Measurements from ENCODE around the gene RET. TPM values are rescaled to one million over a fixed set of nuclear protein-coding genes. Genes with fewer than 3 reads are reported as not detected.

Gene RET
- total and polyA plus RNA-seq, 2 experiments from 2014 or later: 0.50 TPM; not detected in 1

DNA sequence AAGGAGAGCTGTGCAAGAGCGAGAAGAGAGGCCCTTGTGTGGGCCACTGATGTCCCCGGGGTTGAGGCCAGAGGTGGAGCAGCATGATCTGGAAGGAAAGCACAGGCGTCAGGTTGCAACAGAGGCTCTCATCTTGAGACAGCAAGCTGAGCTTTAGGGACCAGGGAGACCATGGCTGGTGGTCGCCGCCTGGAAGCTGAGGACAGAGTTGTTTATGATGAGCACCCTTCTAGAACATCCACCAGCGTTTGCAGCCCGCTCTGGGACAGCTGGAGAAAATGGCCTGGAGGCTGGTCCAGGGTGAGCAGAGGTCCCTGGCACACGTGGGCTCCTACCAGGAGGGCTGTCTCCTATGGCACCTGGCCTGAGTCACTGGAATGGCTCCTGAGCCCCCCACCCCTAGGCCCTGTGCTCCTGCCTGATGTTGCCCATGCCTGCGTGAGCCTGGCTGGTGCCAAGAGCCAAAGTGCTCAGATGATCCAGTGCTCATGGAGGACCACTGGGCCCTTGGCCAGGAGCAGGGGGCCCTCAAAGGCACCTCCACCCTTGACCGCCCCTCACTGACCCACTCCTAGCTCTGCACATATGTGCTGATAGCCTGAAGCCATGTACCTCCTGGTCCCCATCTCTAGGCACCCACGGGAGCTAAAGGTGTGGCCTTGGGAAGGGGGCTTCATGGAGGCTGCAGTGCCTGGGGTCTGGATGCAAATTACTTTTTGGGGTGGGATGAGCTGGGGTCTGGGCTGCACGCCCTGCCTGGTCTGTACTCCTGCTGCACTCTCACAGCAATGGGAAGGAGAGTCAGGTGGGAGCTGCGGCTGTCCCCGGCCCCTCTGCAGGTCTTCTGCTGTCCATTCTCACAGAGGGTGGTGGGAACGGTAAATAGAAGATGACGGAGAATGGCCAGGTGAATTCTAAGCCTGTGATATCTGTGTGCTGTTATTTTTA lies 40.1 kb upstream of the RET start:
- Histone ChIP-seq H3K9me2 (replicated peaks; ENCODE audit: insufficient read depth) (no peaks in the 10 kb centered on the region), H3K4me2 (no peak overlapping the region), H4K20me1 (ENCODE audit: insufficient read depth, poor library complexity, severe bottlenecking) (no peaks in the 10 kb centered on the region), H2AFZ (no peak overlapping the region), H3K79me2 (no peaks in the 10 kb centered on the region), H3K9me3 (ENCODE audit: low read depth) (no peaks in the 10 kb centered on the region), H3K4me1 (ENCODE audit: insufficient read depth) (no peaks in the 10 kb centered on the region), H3K27me3 (no peaks in the 10 kb centered on the region), H3K36me3 (replicated peaks; ENCODE audit: insufficient read depth, low read depth) (no peaks in the 10 kb centered on the region), H3K27ac (no peak overlapping the region), H3K4me3 (no peak overlapping the region)
- no peak for DNase-seq (ENCODE audit: low spot score)
- TF ChIP-seq, protein P1, sequence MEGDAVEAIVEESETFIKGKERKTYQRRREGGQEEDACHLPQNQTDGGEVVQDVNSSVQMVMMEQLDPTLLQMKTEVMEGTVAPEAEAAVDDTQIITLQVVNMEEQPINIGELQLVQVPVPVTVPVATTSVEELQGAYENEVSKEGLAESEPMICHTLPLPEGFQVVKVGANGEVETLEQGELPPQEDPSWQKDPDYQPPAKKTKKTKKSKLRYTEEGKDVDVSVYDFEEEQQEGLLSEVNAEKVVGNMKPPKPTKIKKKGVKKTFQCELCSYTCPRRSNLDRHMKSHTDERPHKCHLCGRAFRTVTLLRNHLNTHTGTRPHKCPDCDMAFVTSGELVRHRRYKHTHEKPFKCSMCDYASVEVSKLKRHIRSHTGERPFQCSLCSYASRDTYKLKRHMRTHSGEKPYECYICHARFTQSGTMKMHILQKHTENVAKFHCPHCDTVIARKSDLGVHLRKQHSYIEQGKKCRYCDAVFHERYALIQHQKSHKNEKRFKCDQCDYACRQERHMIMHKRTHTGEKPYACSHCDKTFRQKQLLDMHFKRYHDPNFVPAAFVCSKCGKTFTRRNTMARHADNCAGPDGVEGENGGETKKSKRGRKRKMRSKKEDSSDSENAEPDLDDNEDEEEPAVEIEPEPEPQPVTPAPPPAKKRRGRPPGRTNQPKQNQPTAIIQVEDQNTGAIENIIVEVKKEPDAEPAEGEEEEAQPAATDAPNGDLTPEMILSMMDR (IDR thresholded peaks at IDR 0.05; ENCODE audit: poor library complexity): no peak
- no peak for TF ChIP-seq EZH2 (IDR thresholded peaks at IDR 0.05; ENCODE audit: borderline replicate concordance)
- TF ChIP-seq EZH2phosphoT487 (IDR thresholded peaks at IDR 0.05; ENCODE audit: low read depth, severe bottlenecking, unreplicated experiment): no peak
- 82% methylated on average over 16 of the region's 16 CpGs for WGBS (ENCODE audit: low lambda C conversion rate, missing lambda C conversion rate)

DNA sequence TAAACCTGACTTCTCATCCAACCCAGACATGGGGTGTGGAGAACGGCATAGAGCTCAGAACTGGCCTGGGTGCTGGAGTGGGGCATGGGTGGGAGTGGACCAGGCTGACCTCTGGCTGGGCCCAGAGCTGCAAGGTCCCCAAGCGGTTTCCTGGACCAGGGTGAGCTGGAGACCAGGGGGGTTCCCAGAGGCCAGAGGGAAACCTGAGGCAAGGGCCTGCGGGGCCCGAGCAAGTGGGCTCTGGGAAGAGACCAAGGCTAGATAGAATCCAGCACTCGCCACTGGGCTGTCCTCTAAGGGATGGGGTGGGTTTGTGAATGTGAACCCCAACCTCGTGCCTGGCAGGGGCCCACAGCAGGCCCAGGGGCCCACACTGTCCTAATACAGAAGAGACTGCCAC lies 39.4 kb upstream of the RET start:
- Histone ChIP-seq H3K9me2 (replicated peaks; ENCODE audit: insufficient read depth) (no peaks in the 10 kb centered on the region), H2AFZ (no peak overlapping the region), H3K27me3 (no peaks in the 10 kb centered on the region), H4K20me1 (ENCODE audit: insufficient read depth, poor library complexity, severe bottlenecking) (no peaks in the 10 kb centered on the region), H3K4me2 (no peak overlapping the region), H3K4me1 (ENCODE audit: insufficient read depth) (no peaks in the 10 kb centered on the region), H3K9me3 (ENCODE audit: low read depth) (no peaks in the 10 kb centered on the region), H3K4me3 (no peak overlapping the region), H3K79me2 (no peaks in the 10 kb centered on the region), H3K36me3 (replicated peaks; ENCODE audit: insufficient read depth, low read depth) (no peaks in the 10 kb centered on the region), H3K27ac (no peak overlapping the region)
- no peak for DNase-seq (ENCODE audit: low spot score)
- WGBS (ENCODE audit: low lambda C conversion rate, missing lambda C conversion rate): 85% methylated on average over 6 of the region's 6 CpGs
- no peak for TF ChIP-seq EZH2phosphoT487 (IDR thresholded peaks at IDR 0.05; ENCODE audit: low read depth, severe bottlenecking, unreplicated experiment)
- TF ChIP-seq, protein P1 (IDR thresholded peaks at IDR 0.05; ENCODE audit: poor library complexity): no peak
- no peak for TF ChIP-seq EZH2 (IDR thresholded peaks at IDR 0.05; ENCODE audit: borderline replicate concordance)

DNA sequence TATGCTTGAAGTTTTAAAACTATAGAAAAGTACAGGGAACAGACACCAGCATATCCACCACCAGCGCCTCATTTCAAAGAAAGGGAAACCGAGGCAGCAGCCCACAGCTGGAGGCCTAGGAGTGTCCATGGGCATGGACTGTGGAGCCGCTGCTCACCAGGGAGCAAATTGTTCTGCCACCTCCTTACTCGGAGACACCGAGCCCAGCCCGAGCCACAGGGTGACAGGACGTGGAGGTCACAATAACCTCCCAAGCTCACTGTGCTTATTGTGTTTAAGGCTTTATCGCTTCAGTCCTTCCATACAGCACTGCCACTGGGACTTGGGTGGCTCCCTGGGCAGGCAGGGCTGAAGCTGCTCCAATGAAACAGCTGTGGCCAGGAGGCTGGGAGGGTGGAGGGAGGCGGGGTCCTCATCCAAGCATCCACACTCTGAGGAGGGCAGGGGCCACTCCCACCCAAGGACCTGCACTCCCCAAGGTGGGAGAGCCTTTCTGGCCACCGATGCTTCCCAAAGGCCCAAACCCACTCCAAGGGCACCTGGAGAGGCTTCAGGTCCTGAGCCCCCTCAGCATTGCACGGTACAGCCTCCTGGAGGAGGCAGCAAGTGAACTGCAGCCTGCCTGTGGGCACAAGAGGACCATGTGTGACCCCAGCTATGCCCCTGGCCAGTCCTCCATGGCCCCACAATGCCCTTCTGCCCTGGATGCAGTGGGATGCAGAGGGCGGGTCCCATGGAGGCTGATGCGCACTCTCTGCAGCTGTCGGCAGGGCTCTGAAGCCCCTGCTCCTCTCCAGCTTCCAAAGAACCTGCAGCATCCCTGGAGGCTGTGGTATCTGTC lies 38.7 kb upstream of the RET start:
- Histone ChIP-seq H3K79me2 (no peaks in the 10 kb centered on the region), H3K36me3 (replicated peaks; ENCODE audit: insufficient read depth, low read depth) (no peaks in the 10 kb centered on the region), H3K4me2 (no peak overlapping the region), H3K27me3 (no peaks in the 10 kb centered on the region), H4K20me1 (ENCODE audit: insufficient read depth, poor library complexity, severe bottlenecking) (no peaks in the 10 kb centered on the region), H3K4me1 (ENCODE audit: insufficient read depth) (no peaks in the 10 kb centered on the region), H3K4me3 (no peak overlapping the region), H3K9me2 (replicated peaks; ENCODE audit: insufficient read depth) (no peaks in the 10 kb centered on the region), H3K27ac (no peak overlapping the region), H3K9me3 (ENCODE audit: low read depth) (no peaks in the 10 kb centered on the region), H2AFZ (no peak overlapping the region)
- no peak for TF ChIP-seq EZH2phosphoT487 (IDR thresholded peaks at IDR 0.05; ENCODE audit: low read depth, severe bottlenecking, unreplicated experiment)
- no peak for TF ChIP-seq EZH2 (IDR thresholded peaks at IDR 0.05; ENCODE audit: borderline replicate concordance)
- TF ChIP-seq, protein P1 (IDR thresholded peaks at IDR 0.05; ENCODE audit: poor library complexity): no peak
- no peak for DNase-seq (ENCODE audit: low spot score)
- WGBS (ENCODE audit: low lambda C conversion rate, missing lambda C conversion rate): 85% methylated on average over 14 of the region's 14 CpGs

Data from hepatocyte (in vitro differentiated cells).